Measurements from ENCODE around the gene ATAD3B. TPM values are rescaled to one million over a fixed set of nuclear protein-coding genes. Genes with fewer than 3 reads are reported as not detected.

The ATAD3B gene
- total and polyA plus RNA-seq, 2 of the 13 experiments (the other 11 are each of a cell fraction or from before 2014, with no cell fraction given): 9.6 to 31.1 TPM

DNA sequence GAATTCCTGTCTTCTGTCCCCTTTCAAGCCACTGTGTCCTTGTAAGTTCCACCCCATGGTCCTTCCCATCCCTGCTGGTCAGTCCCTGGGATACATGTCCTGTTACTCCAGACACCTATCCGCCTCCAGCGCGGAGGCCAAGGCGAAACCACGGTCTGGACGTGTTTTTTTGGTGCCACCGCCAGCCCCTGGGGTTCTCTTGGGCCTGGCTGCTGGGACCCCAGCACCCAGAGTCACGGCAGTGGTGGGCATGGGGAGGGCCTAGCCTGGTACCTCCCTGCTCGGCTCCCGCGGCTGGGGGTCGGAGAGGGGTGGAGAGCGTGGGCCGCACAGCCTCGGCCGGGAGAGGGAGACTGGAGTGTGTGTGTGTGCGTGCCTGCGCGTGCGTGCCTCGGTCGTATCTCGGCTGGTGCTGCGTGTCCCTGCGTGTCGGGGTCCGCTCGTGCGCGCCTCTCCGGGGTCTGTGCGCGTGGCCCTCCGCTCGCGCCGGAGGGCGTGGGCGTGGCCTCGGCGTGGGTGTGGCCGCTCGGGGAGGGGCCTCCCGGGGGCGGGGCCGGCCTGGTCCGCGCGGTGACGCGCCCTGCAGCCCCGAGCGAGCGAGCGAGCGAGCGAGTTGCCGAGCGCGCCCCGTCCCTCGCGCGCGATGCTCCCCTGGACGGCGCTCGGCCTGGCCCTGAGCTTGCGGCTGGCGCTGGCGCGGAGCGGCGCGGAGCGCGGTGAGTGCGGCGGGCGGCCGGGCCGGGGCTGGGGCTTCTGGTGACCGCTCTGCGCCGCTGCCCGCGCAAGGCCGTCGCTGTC is 36.3 kb upstream of the ATAD3B start, which contains the start of gene VWA1 (continued):
- TF ChIP-seq E2F2 (CRISPR knock-in tag; IDR thresholded peaks at IDR 0.05; ENCODE audit: borderline replicate concordance) (no peak; the same call in 1 of the 2 replicates), ZNF441 (CRISPR knock-in tag; IDR thresholded peaks at IDR 0.05; ENCODE audit: borderline replicate concordance) (peak; percentile 87), ZNF451 (CRISPR knock-in tag; IDR thresholded peaks at IDR 0.05) (peak; percentile 52; the same call in 1 of the 2 replicates), ATF1 (CRISPR knock-in tag; IDR thresholded peaks at IDR 0.05) (no peak), GLI4 (CRISPR knock-in tag; IDR thresholded peaks at IDR 0.05; ENCODE audit: borderline replicate concordance) (0 out of 2 replicates have a peak, but pooled peaks have one; percentile 51), ZNF672 (CRISPR knock-in tag; IDR thresholded peaks at IDR 0.05) (0 out of 2 replicates have a peak, but pooled peaks have one; percentile 66), FOXP4 (CRISPR knock-in tag; IDR thresholded peaks at IDR 0.05) (no peak), FIP1L1 (IDR thresholded peaks at IDR 0.05; ENCODE audit: borderline replicate concordance, insufficient read depth, low read depth, low read length) (no peak), CTCF (CRISPR knock-in tag; IDR thresholded peaks at IDR 0.05) (peak; percentile 14; the same call in 1 of the 2 replicates), ARID3A (IDR thresholded peaks at IDR 0.05; ENCODE audit: low read depth, low read length) (no peak)
- TF ChIP-seq, protein P1, sequence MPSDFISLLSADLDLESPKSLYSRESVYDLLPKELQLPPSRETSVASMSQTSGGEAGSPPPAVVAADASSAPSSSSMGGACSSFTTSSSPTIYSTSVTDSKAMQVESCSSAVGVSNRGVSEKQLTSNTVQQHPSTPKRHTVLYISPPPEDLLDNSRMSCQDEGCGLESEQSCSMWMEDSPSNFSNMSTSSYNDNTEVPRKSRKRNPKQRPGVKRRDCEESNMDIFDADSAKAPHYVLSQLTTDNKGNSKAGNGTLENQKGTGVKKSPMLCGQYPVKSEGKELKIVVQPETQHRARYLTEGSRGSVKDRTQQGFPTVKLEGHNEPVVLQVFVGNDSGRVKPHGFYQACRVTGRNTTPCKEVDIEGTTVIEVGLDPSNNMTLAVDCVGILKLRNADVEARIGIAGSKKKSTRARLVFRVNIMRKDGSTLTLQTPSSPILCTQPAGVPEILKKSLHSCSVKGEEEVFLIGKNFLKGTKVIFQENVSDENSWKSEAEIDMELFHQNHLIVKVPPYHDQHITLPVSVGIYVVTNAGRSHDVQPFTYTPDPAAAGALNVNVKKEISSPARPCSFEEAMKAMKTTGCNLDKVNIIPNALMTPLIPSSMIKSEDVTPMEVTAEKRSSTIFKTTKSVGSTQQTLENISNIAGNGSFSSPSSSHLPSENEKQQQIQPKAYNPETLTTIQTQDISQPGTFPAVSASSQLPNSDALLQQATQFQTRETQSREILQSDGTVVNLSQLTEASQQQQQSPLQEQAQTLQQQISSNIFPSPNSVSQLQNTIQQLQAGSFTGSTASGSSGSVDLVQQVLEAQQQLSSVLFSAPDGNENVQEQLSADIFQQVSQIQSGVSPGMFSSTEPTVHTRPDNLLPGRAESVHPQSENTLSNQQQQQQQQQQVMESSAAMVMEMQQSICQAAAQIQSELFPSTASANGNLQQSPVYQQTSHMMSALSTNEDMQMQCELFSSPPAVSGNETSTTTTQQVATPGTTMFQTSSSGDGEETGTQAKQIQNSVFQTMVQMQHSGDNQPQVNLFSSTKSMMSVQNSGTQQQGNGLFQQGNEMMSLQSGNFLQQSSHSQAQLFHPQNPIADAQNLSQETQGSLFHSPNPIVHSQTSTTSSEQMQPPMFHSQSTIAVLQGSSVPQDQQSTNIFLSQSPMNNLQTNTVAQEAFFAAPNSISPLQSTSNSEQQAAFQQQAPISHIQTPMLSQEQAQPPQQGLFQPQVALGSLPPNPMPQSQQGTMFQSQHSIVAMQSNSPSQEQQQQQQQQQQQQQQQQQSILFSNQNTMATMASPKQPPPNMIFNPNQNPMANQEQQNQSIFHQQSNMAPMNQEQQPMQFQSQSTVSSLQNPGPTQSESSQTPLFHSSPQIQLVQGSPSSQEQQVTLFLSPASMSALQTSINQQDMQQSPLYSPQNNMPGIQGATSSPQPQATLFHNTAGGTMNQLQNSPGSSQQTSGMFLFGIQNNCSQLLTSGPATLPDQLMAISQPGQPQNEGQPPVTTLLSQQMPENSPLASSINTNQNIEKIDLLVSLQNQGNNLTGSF (CRISPR knock-in tag; IDR thresholded peaks at IDR 0.05): 0 out of 2 replicates have a peak, but pooled peaks have one; percentile 45
- TF ChIP-seq, protein P2, sequence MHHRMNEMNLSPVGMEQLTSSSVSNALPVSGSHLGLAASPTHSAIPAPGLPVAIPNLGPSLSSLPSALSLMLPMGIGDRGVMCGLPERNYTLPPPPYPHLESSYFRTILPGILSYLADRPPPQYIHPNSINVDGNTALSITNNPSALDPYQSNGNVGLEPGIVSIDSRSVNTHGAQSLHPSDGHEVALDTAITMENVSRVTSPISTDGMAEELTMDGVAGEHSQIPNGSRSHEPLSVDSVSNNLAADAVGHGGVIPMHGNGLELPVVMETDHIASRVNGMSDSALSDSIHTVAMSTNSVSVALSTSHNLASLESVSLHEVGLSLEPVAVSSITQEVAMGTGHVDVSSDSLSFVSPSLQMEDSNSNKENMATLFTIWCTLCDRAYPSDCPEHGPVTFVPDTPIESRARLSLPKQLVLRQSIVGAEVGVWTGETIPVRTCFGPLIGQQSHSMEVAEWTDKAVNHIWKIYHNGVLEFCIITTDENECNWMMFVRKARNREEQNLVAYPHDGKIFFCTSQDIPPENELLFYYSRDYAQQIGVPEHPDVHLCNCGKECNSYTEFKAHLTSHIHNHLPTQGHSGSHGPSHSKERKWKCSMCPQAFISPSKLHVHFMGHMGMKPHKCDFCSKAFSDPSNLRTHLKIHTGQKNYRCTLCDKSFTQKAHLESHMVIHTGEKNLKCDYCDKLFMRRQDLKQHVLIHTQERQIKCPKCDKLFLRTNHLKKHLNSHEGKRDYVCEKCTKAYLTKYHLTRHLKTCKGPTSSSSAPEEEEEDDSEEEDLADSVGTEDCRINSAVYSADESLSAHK (CRISPR knock-in tag; IDR thresholded peaks at IDR 0.05; ENCODE audit: borderline replicate concordance): no peak
